RWPE2 (cell line): ENCODE measurements around the gene PDIA5.

Experiments
- ATAC-seq: fragments of 200-7000 bp; cut with Tn5 transposase; 3 replicates; pipeline ENCODE4 v1.9.1; 2021; ENCODE audit warnings: low read depth
- DNase-seq: peaks from one replicate; pipeline ENCODE4 v3.0.0-alpha.2; 2020; ENCODE audit warnings: low spot score
- H3K27ac ChIP-seq: fragments of 450-650 bp; 2 replicates; pipeline ENCODE4 v1.5.1; 2017; ENCODE audit warnings: mild to moderate bottlenecking; ENCODE audit not compliant: poor library complexity, severe bottlenecking
- H3K27me3 ChIP-seq: fragments of 250-450 bp; sonication (Bioruptor Pico); 2 replicates; pipeline ENCODE4 v1.5.1; 2021; ENCODE audit warnings: mild to moderate bottlenecking, moderate library complexity; ENCODE audit not compliant: insufficient read depth, poor library complexity, severe bottlenecking
- H3K36me3 ChIP-seq: fragments of 250-450 bp; sonication (Bioruptor Pico); 2 replicates; pipeline ENCODE4 v1.5.1; 2020; ENCODE audit warnings: low read depth, mild to moderate bottlenecking, moderate library complexity
- H3K4me1 ChIP-seq: fragments of 250-450 bp; sonication (Bioruptor Pico); 2 replicates; pipeline ENCODE4 v1.5.1; 2021; ENCODE audit warnings: mild to moderate bottlenecking, moderate library complexity; ENCODE audit not compliant: insufficient read depth, poor library complexity, severe bottlenecking
- H3K4me3 ChIP-seq: fragments of 250-450 bp; sonication (Bioruptor Pico); 2 replicates; pipeline ENCODE4 v1.5.1; 2021; ENCODE audit warnings: mild to moderate bottlenecking, moderate library complexity; ENCODE audit not compliant: severe bottlenecking
- H3K9me3 ChIP-seq: fragments of 250-450 bp; sonication (Bioruptor Pico); 2 replicates; pipeline ENCODE4 v1.5.1; 2021; ENCODE audit warnings: mild to moderate bottlenecking, moderate library complexity; ENCODE audit not compliant: severe bottlenecking
- TF ChIP-seq, protein P1 (sequence below): fragments of 450-650 bp; IDR thresholded peaks from one replicate; pipeline ENCODE4 v1.5.1; 2017; ENCODE audit warnings: mild to moderate bottlenecking, moderate library complexity; ENCODE audit not compliant: poor library complexity, severe bottlenecking

Gene PDIA5

GRCh38 chr3:123147754-123148535 lies 81.1 kb downstream of the PDIA5 start:
- no peak overlapping the region for H3K27ac ChIP-seq
- peaks cover 83% of the 10 kb centered on the region for H3K36me3 ChIP-seq
- no peak overlapping the region for H3K4me3 ChIP-seq

GRCh38 chr3:123148772-123149171 lies 81.9 kb downstream of the PDIA5 start:
- ATAC-seq (no peak), DNase-seq (no peak)
- no peaks in the 10 kb centered on the region for H3K27me3 ChIP-seq
- H3K4me3 ChIP-seq = no peak overlapping the region
- no peaks in the 10 kb centered on the region for H3K4me1 ChIP-seq
- H3K36me3 ChIP-seq = peaks cover 84% of the 10 kb centered on the region
- H3K9me3 ChIP-seq = no peaks in the 10 kb centered on the region
- no peak overlapping the region for H3K27ac ChIP-seq
- TF ChIP-seq, protein P1, sequence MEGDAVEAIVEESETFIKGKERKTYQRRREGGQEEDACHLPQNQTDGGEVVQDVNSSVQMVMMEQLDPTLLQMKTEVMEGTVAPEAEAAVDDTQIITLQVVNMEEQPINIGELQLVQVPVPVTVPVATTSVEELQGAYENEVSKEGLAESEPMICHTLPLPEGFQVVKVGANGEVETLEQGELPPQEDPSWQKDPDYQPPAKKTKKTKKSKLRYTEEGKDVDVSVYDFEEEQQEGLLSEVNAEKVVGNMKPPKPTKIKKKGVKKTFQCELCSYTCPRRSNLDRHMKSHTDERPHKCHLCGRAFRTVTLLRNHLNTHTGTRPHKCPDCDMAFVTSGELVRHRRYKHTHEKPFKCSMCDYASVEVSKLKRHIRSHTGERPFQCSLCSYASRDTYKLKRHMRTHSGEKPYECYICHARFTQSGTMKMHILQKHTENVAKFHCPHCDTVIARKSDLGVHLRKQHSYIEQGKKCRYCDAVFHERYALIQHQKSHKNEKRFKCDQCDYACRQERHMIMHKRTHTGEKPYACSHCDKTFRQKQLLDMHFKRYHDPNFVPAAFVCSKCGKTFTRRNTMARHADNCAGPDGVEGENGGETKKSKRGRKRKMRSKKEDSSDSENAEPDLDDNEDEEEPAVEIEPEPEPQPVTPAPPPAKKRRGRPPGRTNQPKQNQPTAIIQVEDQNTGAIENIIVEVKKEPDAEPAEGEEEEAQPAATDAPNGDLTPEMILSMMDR = no peak

More at GRCh38 chr3:123147754-123148535, 81.1 kb downstream of the PDIA5 start:
- DNase-seq (no peak), ATAC-seq (no peak)
- no peaks in the 10 kb centered on the region for H3K9me3 ChIP-seq
- H3K27me3 ChIP-seq = no peaks in the 10 kb centered on the region
- no peaks in the 10 kb centered on the region for H3K4me1 ChIP-seq
- TF ChIP-seq, protein P1 = no peak

DNA sequence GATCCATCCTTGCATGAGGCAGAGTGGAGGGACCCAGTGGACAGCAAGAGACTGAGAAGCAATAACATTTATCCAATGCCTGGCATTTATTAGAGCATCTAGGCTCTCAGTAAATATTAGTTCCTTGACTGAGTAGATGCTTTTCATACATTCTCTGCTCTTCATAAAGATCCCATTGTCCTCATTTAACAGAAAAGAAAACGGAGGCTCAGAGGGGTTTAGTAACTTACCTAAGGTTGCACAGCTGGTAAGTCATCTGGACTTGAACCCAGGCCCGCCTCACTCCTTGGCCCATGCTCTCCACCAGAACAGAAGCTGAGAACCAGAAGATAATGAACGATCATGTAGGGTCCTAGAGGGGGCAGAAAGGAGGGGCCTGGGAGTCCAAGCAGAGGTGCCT lies 82.7 kb downstream of the PDIA5 start:
- TF ChIP-seq, protein P1 = no peak
- peaks cover 85% of the 10 kb centered on the region for H3K36me3 ChIP-seq
- DNase-seq = no peak
- no peak overlapping the region for H3K27ac ChIP-seq
- no peaks in the 10 kb centered on the region for H3K27me3 ChIP-seq
- ATAC-seq = no peak
- no peaks in the 10 kb centered on the region for H3K4me1 ChIP-seq
- no peaks in the 10 kb centered on the region for H3K9me3 ChIP-seq
- no peak overlapping the region for H3K4me3 ChIP-seq

GRCh38 chr3:123150449-123151215 lies 83.8 kb downstream of the PDIA5 start:
- no peak for DNase-seq

More at GRCh38 chr3:123150449-123151215, 83.8 kb downstream of the PDIA5 start:
- no peak overlapping the region for H3K27ac ChIP-seq
- no peak for ATAC-seq
- H3K36me3 ChIP-seq = peaks cover 87% of the 10 kb centered on the region
- H3K4me3 ChIP-seq = no peak overlapping the region
- no peaks in the 10 kb centered on the region for H3K9me3 ChIP-seq
- TF ChIP-seq, protein P1 = no peak
- no peaks in the 10 kb centered on the region for H3K27me3 ChIP-seq
- no peaks in the 10 kb centered on the region for H3K4me1 ChIP-seq
